OCI-LY3 (cell line): ENCODE measurements around the gene CHST15.

Source experiments
- CTCF ChIP-seq: fragments of 200-600, 300-600 bp; sonication (generic); IDR thresholded peaks from 2 replicates; pipeline ENCODE4 v1.5.1; 2014; ENCODE audit warnings: antibody characterized with exemption, low read length, low read depth
- EZH2phosphoT487 ChIP-seq: fragments of 200-600 bp; shearing (Covaris generic); IDR thresholded peaks from 2 replicates; pipeline ENCODE4 v1.6.1; 2018; ENCODE audit warnings: antibody characterized with exemption, mixed run types, low read depth

GRCh38 chr10:124012066-124012465, 81.3 kb downstream of the CHST15 start:
- TF ChIP-seq CTCF (no peak), EZH2phosphoT487 (no peak)
